Measurements from ENCODE around the gene ZNF268.
"Not testable (repeated sequence)": the region's sequence is repeated elsewhere in the genome, so short reads cannot be mapped to it uniquely, and the experiment has no call there.

ZNF268 gene

GRCh38 chr12:133231001-133231400 is 49.7 kb downstream of the ZNF268 start:
- DNase-seq: no peak

GRCh38 chr12:133233006-133233405 is 51.7 kb downstream of the ZNF268 start:
- DNase-seq: no peak

- DNase-seq: no peak
These were observed 52.8 kb downstream of the ZNF268 start for GRCh38 chr12:133233993-133234564.

- no peak for DNase-seq
These were observed 53.7 kb downstream of the ZNF268 start for GRCh38 chr12:133234971-133235370.

GRCh38 chr12:133235401-133236112 is 54.3 kb downstream of the ZNF268 start, which contains the start of gene ANHX:
Gene ANHX, minus strand, starts transcription at chr12:133235877. Its CDS starts 1,521 bp downstream, at chr12:133234356.
- no peak for DNase-seq

GRCh38 chr12:133236144-133236543 is 54.8 kb downstream of the ZNF268 start:
- DNase-seq: no peak

- DNase-seq: no peak
These were observed 55.3 kb downstream of the ZNF268 start for GRCh38 chr12:133236556-133236955.

GRCh38 chr12:133251732-133252131 is 70.4 kb downstream of the ZNF268 start:
- no peak for DNase-seq

- DNase-seq: not testable (repeated sequence)
These were observed 74.5 kb downstream of the ZNF268 start for GRCh38 chr12:133255833-133256232.

- no peak for DNase-seq
These were observed 75.0 kb downstream of the ZNF268 start for GRCh38 chr12:133256321-133256720.

- no peak for DNase-seq
These were observed 82.9 kb downstream of the ZNF268 start for GRCh38 chr12:133264173-133264572.

All from activated CD4-positive, alpha-beta T cell treated with anti-CD3 and anti-CD28 coated beads for 48 hours (primary cell).